HepG2 (cell line): ENCODE results near the gene ZNF687. TPM values are rescaled to one million over a fixed set of nuclear protein-coding genes. Genes with fewer than 3 reads are reported as not detected.

Experiments used
- CEBPZ ChIP-seq: IDR thresholded peaks from 2 replicates; pipeline ENCODE4 v1.6.1; 2012; ENCODE audit warnings: low read length, improper control_type of control experiment
- PRDM15 ChIP-seq: sonication (generic); formaldehyde crosslinking; IDR thresholded peaks from 2 replicates; pipeline ENCODE4 v1.4.0; 2020; ENCODE audit warnings: missing genetic modification reagents
- SAP130 ChIP-seq: IDR thresholded peaks from 2 replicates; pipeline ENCODE4 v1.6.1; 2016; ENCODE audit warnings: low read depth
- TSC22D2 ChIP-seq: sonication (generic); formaldehyde crosslinking; IDR thresholded peaks from 2 replicates; pipeline ENCODE4 v1.5.1; 2020; ENCODE audit warnings: missing genetic modification reagents, mild to moderate bottlenecking, borderline replicate concordance
- polyA plus RNA-seq, 8 experiments: library from polyadenylated mRNA; depleted of rRNA in 3 of 8; stranded (reverse) in 7 of 8; unstranded in 1 of 8; fragments of >200 nt; fragmentation: Illumina TruSeq in 4 of 8; extraction: Trizol in 4 of 8; gene quantifications; 2 replicates each; pipeline versions ENCODE4 v1.2.1 to v1.2.3, GENCODE V29; 2011 to 2016; ENCODE audit warnings: low read depth in 4 of 8, missing spikeins in 1 of 8, mixed read lengths in 1 of 8; ENCODE audit not compliant: insufficient read depth in 1 of 8
- total RNA-seq, 5 experiments: library from RNA; depleted of rRNA; stranded (reverse); fragments of >200 nt; fragmentation: Illumina TruSeq; extraction: Trizol; gene quantifications; 2 replicates each; pipeline ENCODE4 v1.2.3, GENCODE V29; 2016; ENCODE audit warnings: low read depth in 1 of 5
- TF ChIP-seq, protein P1 (sequence below): sonication (generic); formaldehyde crosslinking; IDR thresholded peaks from 2 replicates; pipeline ENCODE4 v1.4.0; 2020; ENCODE audit warnings: mild to moderate bottlenecking, missing genetic modification reagents
- TF ChIP-seq, protein P2 (sequence below): sonication (generic); formaldehyde crosslinking; conservative IDR thresholded peaks from 2 replicates; pipeline ENCODE4 v1.4.0; 2020; ENCODE audit warnings: mild to moderate bottlenecking, missing genetic modification reagents, moderate library complexity

ZNF687 gene
- total and polyA plus RNA-seq, 2 of the 13 experiments (the other 11 are each of a cell fraction or from before 2014, with no cell fraction given) = 14.1 to 16.5 TPM

- TF ChIP-seq, protein P1, sequence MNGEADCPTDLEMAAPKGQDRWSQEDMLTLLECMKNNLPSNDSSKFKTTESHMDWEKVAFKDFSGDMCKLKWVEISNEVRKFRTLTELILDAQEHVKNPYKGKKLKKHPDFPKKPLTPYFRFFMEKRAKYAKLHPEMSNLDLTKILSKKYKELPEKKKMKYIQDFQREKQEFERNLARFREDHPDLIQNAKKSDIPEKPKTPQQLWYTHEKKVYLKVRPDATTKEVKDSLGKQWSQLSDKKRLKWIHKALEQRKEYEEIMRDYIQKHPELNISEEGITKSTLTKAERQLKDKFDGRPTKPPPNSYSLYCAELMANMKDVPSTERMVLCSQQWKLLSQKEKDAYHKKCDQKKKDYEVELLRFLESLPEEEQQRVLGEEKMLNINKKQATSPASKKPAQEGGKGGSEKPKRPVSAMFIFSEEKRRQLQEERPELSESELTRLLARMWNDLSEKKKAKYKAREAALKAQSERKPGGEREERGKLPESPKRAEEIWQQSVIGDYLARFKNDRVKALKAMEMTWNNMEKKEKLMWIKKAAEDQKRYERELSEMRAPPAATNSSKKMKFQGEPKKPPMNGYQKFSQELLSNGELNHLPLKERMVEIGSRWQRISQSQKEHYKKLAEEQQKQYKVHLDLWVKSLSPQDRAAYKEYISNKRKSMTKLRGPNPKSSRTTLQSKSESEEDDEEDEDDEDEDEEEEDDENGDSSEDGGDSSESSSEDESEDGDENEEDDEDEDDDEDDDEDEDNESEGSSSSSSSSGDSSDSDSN (CRISPR knock-in tag) = 0 out of 2 replicates have a peak, but pooled peaks have one; percentile 17
- TF ChIP-seq CEBPZ = peak; percentile 92
- TF ChIP-seq TSC22D2 = no peak
- TF ChIP-seq PRDM15 = 0 out of 2 replicates have a peak, but pooled peaks have one; percentile 63
- TF ChIP-seq SAP130 (CRISPR knock-in tag) = peak; percentile 51
- TF ChIP-seq, protein P2, sequence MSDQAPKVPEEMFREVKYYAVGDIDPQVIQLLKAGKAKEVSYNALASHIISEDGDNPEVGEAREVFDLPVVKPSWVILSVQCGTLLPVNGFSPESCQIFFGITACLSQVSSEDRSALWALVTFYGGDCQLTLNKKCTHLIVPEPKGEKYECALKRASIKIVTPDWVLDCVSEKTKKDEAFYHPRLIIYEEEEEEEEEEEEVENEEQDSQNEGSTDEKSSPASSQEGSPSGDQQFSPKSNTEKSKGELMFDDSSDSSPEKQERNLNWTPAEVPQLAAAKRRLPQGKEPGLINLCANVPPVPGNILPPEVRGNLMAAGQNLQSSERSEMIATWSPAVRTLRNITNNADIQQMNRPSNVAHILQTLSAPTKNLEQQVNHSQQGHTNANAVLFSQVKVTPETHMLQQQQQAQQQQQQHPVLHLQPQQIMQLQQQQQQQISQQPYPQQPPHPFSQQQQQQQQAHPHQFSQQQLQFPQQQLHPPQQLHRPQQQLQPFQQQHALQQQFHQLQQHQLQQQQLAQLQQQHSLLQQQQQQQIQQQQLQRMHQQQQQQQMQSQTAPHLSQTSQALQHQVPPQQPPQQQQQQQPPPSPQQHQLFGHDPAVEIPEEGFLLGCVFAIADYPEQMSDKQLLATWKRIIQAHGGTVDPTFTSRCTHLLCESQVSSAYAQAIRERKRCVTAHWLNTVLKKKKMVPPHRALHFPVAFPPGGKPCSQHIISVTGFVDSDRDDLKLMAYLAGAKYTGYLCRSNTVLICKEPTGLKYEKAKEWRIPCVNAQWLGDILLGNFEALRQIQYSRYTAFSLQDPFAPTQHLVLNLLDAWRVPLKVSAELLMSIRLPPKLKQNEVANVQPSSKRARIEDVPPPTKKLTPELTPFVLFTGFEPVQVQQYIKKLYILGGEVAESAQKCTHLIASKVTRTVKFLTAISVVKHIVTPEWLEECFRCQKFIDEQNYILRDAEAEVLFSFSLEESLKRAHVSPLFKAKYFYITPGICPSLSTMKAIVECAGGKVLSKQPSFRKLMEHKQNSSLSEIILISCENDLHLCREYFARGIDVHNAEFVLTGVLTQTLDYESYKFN (CRISPR knock-in tag) = peak; percentile 18
These were observed at the start of gene ZNF687 (continued) for GRCh38 chr1:151281969-151282882.
